Fibroblast of the aortic adventitia (primary cell): Measurements from ENCODE around the gene GABARAP. TPM values are rescaled to one million over a fixed set of nuclear protein-coding genes. Genes with fewer than 3 reads are reported as not detected.

Experiments
- DNase-seq: peaks from one replicate; pipeline ENCODE4 v3.0.0-alpha.2; 2010; ENCODE audit warnings: low read depth
- H3K4me3 ChIP-seq: 2 replicates; pipeline ENCODE4 v1.5.1; 2011; ENCODE audit warnings: low read depth, mild to moderate bottlenecking, control low read depth, low read length, moderate library complexity
- total RNA-seq: library from RNA; depleted of rRNA; stranded (reverse); fragments of >200 nt; gene quantifications from 2 replicates; pipeline ENCODE4 v1.2.3, GENCODE V29; 2012; ENCODE audit warnings: low replicate concordance
- TF ChIP-seq, protein P1 (sequence below): IDR thresholded peaks from 2 replicates; pipeline ENCODE4 v1.5.1; 2011; ENCODE audit warnings: mild to moderate bottlenecking, low read length, control low read depth, inconsistent platforms; ENCODE audit not compliant: insufficient read depth

Gene GABARAP
- total RNA-seq, 1 donor, result 420 TPM

DNA sequence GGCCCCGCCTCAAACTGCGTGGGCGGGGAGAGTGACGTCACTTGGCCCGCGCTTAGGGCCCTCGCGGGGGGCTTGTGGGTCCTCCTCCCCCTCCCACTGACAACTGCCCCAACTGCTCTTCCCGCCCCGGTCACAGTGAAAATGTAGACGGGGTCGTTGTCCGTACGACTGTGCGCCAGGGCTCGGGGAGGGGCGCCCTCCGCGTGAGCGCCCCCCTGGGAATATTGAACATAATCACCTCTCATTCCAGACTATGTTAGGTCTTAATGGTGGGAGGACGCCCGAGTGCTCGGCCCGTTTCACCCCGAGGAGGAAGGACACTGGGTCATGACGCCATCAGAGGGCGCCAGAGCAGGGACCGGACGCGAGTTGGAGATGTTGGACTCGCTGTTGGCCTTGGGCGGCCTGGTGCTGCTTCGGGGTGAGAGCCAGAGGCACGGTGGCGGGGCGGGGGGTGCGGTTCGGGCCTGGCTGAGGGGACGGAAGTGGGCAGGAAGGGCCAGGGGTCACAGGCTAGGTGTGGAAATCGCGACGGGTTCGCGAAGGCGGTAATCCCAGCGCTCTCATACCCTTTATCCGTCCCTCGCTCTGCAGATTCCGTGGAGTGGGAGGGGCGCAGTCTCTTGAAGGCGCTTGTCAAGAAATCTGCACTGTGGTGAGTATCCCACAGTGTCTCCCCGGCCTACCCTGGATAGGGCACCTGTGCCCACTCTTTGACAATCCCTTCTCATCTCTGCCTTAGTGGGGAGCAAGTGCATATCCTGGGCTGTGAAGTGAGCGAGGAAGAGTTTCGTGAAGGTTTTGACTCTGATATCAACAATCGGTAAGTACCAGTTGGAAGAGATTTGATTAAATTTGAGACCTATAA lies 10.2 kb upstream of the GABARAP start, which contains the start of gene ELP5:
Gene ELP5 (plus strand): TSS at position 40 of the 868 bp plus-strand sequence. CDS start 336 bp downstream, at position 376.
- DNase-seq, result peak; percentile 96
- peak within 1 kb of the TSS; percentile 89 for H3K4me3 ChIP-seq
- TF ChIP-seq, protein P1, sequence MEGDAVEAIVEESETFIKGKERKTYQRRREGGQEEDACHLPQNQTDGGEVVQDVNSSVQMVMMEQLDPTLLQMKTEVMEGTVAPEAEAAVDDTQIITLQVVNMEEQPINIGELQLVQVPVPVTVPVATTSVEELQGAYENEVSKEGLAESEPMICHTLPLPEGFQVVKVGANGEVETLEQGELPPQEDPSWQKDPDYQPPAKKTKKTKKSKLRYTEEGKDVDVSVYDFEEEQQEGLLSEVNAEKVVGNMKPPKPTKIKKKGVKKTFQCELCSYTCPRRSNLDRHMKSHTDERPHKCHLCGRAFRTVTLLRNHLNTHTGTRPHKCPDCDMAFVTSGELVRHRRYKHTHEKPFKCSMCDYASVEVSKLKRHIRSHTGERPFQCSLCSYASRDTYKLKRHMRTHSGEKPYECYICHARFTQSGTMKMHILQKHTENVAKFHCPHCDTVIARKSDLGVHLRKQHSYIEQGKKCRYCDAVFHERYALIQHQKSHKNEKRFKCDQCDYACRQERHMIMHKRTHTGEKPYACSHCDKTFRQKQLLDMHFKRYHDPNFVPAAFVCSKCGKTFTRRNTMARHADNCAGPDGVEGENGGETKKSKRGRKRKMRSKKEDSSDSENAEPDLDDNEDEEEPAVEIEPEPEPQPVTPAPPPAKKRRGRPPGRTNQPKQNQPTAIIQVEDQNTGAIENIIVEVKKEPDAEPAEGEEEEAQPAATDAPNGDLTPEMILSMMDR, result no peak

DNA sequence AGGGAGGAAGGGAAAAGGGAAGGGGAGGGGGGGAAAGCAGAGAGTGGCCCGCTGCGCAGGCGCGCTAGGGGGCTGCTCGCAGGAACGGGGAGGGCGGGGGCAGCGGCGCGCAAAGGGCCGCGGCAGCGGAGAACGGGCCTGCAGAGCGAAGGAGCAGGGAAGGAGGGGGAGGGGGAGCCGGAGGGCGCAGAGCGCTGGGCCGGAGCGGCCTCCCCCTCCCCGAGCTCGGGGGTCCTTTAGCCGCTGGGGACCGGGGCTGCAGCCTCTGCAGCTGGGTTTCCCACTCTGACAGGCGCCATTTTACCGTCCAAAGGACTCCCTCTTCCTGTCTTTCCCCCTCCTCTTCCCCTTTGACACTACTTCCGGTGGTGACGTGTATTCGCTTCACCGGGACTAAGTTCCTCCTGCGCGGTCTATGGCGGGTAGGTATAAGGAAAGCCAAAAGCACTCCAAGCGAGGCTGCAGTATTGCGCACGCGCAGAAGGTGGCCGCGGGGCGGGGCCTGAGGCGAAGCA lies 9.5 kb upstream of the GABARAP start, which contains the start of gene CTDNEP1:
Gene CTDNEP1 (minus strand): TSS at position 74 of the 515 bp plus-strand sequence. CDS start 438 bp downstream, outside the sequence.
- TF ChIP-seq, protein P1, result no peak
- peak within 1 kb of the TSS; percentile 89 for H3K4me3 ChIP-seq
- DNase-seq, result peak; percentile 100

DNA sequence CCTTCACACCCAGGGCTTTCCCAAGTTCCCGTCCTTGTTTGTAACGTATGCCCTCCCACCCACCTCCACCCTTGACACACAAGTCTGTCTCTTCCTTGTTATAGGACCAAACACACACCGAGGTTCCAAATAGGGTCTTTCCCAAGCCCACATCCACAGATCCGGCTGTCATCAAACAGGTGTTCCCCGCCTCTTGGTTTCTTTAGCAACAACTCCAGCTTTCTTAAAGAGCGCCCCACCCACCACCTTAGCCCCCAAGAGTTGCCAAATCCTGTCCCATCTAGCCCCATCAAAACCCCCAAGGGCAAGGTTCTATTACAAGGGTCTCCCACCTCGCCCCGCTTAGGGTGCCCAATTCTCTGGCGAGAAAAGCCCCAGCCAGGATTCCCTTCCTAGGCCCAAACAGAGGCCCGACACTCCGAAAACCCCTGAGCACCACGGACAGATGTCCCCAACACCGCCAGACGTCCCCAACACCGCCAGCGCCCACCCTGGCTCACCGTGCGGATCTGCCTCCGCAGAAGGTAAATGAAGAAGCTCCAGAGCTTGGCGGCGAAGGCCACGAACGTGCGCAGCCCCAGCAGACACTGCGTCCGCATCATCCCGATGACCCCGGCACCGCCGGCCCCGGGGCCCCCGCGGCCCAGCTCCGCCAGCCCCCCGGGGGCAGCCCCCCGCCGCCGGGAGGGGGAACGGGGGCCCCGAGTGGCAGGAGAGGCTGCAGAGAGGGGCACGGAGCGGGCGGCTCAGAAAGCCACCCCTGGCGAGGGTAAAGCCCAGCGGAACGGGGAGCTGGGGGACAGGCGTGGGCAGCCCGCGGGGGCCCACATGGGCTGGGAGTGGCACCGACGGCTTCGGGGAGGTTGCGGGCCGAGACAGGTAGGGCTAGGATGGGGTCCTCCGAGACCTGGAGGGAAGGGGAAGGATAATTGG lies 8.7 kb upstream of the GABARAP start:
- TF ChIP-seq, protein P1, result no peak
- no peak for DNase-seq
- peak overlapping the region; percentile 89 for H3K4me3 ChIP-seq

DNA sequence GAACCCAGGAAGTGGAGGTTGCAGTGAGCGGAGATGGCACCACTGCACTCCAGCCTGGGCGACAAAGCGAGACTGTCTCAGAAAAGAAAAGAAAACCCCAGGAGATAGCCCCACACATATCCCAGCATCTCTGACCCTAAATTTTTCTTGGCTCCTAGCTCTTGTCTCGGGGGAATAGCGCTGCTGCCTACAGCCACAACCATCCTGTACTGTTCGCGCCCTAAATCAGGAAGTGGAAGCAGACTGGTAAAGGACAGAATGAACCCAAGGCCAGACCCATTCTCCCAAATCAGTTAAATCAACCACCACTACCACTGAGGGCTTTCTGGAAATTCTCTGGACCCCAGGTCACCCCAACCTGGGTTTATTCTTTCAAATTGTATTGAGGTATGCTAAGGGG lies 7.6 kb upstream of the GABARAP start:
- DNase-seq, result no peak
- TF ChIP-seq, protein P1, result no peak
- peak overlapping the region; percentile 89 for H3K4me3 ChIP-seq

DNA sequence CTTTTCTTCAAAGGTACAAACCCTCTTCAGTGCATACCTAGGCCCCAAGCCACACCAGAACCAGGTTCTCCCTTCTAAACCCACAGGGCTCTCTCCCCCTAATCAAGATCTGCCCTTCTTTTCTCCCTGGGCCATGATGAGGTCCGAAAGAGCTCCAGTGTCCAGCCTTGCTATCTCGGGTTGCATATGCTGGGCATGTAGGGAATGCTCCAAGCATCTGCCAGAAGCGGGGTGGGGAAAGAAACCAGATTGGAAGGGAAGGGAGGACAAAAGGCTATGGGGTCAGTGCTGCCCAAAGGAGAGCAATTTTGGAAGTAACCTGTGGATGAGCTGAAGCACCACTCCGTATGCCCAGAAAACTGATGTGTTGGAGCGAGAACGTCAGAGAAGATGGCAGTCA lies 7.0 kb upstream of the GABARAP start:
- DNase-seq, result no peak
- H3K4me3 ChIP-seq, result peak overlapping the region; percentile 13
- TF ChIP-seq, protein P1, result no peak

DNA sequence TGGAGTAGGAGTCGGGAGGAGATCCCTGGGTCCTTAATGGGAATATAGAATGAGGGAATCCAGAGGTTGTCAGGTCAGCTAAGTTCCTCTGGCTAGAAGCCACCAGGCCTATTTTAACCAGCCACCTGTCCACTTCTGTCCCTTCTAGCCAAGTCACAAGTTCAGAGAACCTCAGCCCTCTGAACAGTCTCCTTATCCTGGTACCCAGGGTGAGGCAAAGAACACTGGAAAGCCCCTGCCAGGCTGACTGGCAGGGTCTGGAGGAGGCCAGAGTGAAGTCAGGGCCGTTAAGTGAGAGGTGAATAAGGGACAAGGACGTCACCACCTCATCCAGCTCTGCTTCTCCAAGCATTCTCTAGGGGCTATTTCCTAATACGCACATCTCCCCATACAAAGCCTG lies 6.5 kb upstream of the GABARAP start:
- no peak for DNase-seq
- H3K4me3 ChIP-seq, result no peak overlapping the region
- TF ChIP-seq, protein P1, result no peak
